Mesothelial cell of epicardium (in vitro differentiated cells): Measurements from ENCODE around the gene ACTL6B. TPM values are rescaled to one million over a fixed set of nuclear protein-coding genes. Genes with fewer than 3 reads are reported as not detected.

Experiments used
- DNase-seq, 2 experiments: peaks; one replicate each; pipeline ENCODE4 v3.0.0; 2021; ENCODE audit warnings: low spot score in 2 of 2; ENCODE audit not compliant: unreplicated experiment in 2 of 2
- H3K27ac Mint-ChIP-seq: 2 replicates; pipeline ENCODE4 v1.8.0; 2021; ENCODE audit warnings: mixed read lengths
- H3K27me3 Mint-ChIP-seq: 2 replicates; pipeline ENCODE4 v1.8.0; 2021; ENCODE audit warnings: low read depth, mixed read lengths
- H3K36me3 Mint-ChIP-seq: 2 replicates; pipeline ENCODE4 v1.8.0; 2021; ENCODE audit warnings: mixed read lengths
- H3K4me1 Mint-ChIP-seq: 2 replicates; pipeline ENCODE4 v1.8.0; 2021; ENCODE audit warnings: mixed read lengths
- H3K4me3 Mint-ChIP-seq: 2 replicates; pipeline ENCODE4 v1.8.0; 2021; ENCODE audit warnings: mild to moderate bottlenecking, moderate library complexity, mixed read lengths
- H3K9me3 Mint-ChIP-seq: 2 replicates; pipeline ENCODE4 v1.8.0; 2021; ENCODE audit warnings: mixed read lengths
- total RNA-seq: library from RNA; stranded (reverse); gene quantifications from 3 replicates; pipeline ENCODE4 v1.2.1, GENCODE V29; 2021
- TF ChIP-seq, protein P1 (sequence below): fragments of 200-600 bp; sonication (generic); IDR thresholded peaks from one replicate; pipeline ENCODE4 v1.5.0; 2021; ENCODE audit warnings: antibody characterized with exemption; ENCODE audit not compliant: unreplicated experiment

The ACTL6B gene
- total RNA-seq, 1 donor from 2014 or later = not detected

DNA sequence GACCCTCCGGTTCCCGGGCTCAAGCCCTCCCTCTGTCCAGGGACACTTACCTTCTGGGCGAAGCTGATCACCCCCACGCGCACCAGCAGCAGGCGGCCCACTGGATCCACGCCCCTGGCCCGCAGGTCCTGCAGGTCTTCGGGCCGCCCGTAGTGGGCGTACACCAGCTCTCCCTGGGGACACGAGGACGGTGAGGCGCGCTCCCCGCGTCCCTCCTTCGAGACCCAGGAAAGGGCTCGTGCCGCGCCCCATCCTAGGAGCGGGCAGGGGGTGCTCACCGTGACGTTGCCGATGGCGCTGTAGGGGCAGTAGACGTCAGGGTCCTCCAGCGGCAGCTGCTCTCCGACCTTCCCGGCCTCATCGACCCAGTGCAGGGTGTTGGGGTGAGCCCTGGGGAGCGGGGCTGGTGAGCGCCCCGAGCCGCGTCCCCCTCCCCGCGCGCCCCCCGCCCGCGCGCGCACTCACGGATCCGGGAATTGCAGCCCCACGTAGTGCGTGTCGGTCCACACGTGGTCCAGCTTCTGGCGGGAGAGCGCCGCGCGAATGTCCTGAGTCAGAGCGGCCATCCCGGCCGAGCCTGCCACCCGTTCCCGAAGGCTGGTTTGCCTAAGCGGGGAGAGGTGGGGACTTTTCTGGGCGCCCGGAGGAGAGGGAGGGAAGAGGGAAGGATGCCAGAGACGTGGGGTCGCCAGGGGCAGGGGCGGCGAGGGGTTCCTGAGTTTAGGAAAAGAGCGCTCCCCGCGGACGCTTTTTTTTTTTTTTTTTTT is 23.1 kb downstream of the ACTL6B start:
- Mint-ChIP-seq H3K9me3 (no peaks in the 10 kb centered on the region), H3K27ac (no peak overlapping the region), H3K4me1 (peaks cover 6% of the 10 kb centered on the region), H3K4me3 (peak overlapping the region; percentile 64), H3K36me3 (no peaks in the 10 kb centered on the region), H3K27me3 (peaks cover 44% of the 10 kb centered on the region)
- DNase-seq = peak in 1 of 2 experiments; percentile 56
- TF ChIP-seq, protein P1, sequence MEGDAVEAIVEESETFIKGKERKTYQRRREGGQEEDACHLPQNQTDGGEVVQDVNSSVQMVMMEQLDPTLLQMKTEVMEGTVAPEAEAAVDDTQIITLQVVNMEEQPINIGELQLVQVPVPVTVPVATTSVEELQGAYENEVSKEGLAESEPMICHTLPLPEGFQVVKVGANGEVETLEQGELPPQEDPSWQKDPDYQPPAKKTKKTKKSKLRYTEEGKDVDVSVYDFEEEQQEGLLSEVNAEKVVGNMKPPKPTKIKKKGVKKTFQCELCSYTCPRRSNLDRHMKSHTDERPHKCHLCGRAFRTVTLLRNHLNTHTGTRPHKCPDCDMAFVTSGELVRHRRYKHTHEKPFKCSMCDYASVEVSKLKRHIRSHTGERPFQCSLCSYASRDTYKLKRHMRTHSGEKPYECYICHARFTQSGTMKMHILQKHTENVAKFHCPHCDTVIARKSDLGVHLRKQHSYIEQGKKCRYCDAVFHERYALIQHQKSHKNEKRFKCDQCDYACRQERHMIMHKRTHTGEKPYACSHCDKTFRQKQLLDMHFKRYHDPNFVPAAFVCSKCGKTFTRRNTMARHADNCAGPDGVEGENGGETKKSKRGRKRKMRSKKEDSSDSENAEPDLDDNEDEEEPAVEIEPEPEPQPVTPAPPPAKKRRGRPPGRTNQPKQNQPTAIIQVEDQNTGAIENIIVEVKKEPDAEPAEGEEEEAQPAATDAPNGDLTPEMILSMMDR = no peak

GRCh38 chr7:100630066-100630465 is 26.2 kb downstream of the ACTL6B start:
- H3K27me3 Mint-ChIP-seq = peaks cover 36% of the 10 kb centered on the region
- no peaks in the 10 kb centered on the region for H3K36me3 Mint-ChIP-seq
- TF ChIP-seq, protein P1 = no peak
- no peaks in the 10 kb centered on the region for H3K9me3 Mint-ChIP-seq
- peaks cover 6% of the 10 kb centered on the region for H3K4me1 Mint-ChIP-seq
- no peak overlapping the region for H3K27ac Mint-ChIP-seq
- no peak overlapping the region for H3K4me3 Mint-ChIP-seq
- no peak for DNase-seq

DNA sequence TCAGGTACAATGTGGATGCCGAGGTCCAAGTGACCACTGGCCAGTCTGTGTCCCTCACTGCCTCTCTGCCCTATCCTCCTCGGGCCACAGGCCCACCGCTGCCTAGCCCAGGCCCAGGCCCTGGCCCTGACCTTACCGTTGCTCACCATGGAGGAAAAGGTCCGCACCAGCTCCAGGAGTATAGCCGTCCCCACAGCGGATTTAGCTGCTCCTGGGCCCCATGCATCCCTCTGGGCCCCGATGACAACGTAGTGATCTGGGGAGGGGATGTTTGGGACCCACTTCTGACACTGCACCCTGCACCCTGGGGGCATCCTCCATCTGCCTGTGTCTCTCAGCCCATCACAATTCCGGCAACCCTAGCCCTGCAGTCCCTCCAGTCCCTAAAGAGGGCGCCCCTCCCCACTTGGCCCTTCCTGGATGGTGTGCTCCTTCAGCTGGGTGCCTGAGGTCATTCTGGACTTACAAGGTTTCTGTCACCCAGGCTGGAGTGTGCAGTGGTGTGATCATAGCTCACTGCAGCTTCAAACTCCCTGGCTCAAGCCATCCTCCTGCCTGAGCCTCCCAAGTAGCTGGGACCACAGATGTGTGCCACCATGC is 27.0 kb downstream of the ACTL6B start:
- Mint-ChIP-seq H3K9me3 (no peaks in the 10 kb centered on the region), H3K4me3 (no peak overlapping the region), H3K4me1 (peaks cover 6% of the 10 kb centered on the region), H3K27me3 (peaks cover 28% of the 10 kb centered on the region), H3K27ac (no peak overlapping the region), H3K36me3 (no peaks in the 10 kb centered on the region)
- no peak for DNase-seq
- TF ChIP-seq, protein P1 = no peak

GRCh38 chr7:100627238-100627549 is 29.1 kb downstream of the ACTL6B start:
- peaks cover 3% of the 10 kb centered on the region for H3K36me3 Mint-ChIP-seq
- no peak overlapping the region for H3K4me3 Mint-ChIP-seq
- no peaks in the 10 kb centered on the region for H3K4me1 Mint-ChIP-seq
- no peak for DNase-seq
- H3K9me3 Mint-ChIP-seq = no peaks in the 10 kb centered on the region
- peaks cover 11% of the 10 kb centered on the region for H3K27me3 Mint-ChIP-seq
- TF ChIP-seq, protein P1 = no peak
- no peak overlapping the region for H3K27ac Mint-ChIP-seq

- H3K27ac Mint-ChIP-seq = no peak overlapping the region
- peak; percentile 75 to 76 for DNase-seq
- TF ChIP-seq, protein P1 = no peak
- H3K9me3 Mint-ChIP-seq = no peaks in the 10 kb centered on the region
- H3K4me3 Mint-ChIP-seq = peak overlapping the region; percentile 51
- no peaks in the 10 kb centered on the region for H3K4me1 Mint-ChIP-seq
- H3K36me3 Mint-ChIP-seq = peaks cover 4% of the 10 kb centered on the region
- peaks cover 6% of the 10 kb centered on the region for H3K27me3 Mint-ChIP-seq
These were observed 29.6 kb downstream of the ACTL6B start for GRCh38 chr7:100626530-100627237.
